SH-SY5Y (cell line): ENCODE data around the gene LGALS8.

Experiments used
- GATA2 ChIP-seq: IDR thresholded peaks from 2 replicates; pipeline ENCODE4 v1.6.1; 2011; ENCODE audit warnings: mild to moderate bottlenecking, low read depth, low read length
- GATA3 ChIP-seq: IDR thresholded peaks from 2 replicates; pipeline ENCODE4 v1.6.1; 2011; ENCODE audit warnings: low read depth, mild to moderate bottlenecking, low read length, moderate library complexity

DNA sequence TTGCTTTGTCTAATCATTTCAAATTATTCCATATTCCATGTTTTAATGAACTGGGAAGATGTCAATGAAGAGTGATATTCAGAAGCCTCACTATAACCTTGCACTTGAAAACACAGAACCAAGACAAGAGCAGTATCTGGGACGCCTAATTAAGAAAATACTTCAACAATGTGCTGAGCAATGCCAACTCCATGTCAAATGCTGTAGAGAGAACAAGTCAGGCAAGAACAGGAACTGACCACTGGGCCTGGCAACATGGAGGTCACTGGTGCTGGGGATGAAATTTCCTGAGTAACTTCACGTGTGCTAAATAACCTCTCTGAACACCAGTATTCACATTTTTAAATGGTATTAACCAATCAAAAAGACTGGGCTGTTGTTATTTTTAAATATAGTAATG is 57.7 kb downstream of the LGALS8 start:
- TF ChIP-seq GATA3, result no peak
- no peak for TF ChIP-seq GATA2
